ENCODE measurements around the gene OR4M2.
"Not testable (repeated sequence)": the region's sequence is repeated elsewhere in the genome, so short reads cannot be mapped to it uniquely, and the experiment has no call there.

The OR4M2 gene, protein sequence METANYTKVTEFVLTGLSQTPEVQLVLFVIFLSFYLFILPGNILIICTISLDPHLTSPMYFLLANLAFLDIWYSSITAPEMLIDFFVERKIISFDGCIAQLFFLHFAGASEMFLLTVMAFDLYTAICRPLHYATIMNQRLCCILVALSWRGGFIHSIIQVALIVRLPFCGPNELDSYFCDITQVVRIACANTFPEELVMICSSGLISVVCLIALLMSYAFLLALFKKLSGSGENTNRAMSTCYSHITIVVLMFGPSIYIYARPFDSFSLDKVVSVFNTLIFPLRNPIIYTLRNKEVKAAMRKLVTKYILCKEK

DNA sequence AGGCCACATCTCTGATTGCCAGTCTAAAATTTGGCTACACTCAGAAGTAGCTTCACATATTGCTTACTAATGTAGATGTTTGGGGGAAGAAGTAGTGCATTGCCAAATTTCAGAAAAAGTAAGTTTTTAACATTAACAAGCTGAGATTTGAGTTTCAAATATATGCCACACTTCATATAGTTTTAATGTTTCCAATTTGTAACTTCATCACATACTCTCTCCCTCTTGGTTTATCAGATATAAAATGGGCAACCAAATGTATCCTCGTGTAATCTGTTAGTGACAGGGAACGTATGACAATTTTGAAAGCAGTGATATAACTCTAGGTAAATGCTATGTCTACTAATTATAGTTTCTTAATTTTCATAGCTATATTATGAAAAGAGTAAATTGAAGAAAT is at the start of gene OR4M2:
Gene OR4M2 (plus strand): TSS at position 301 of the 400 bp plus-strand sequence. CDS start 98 bp downstream, at position 399.
- not testable (repeated sequence) for DNase-seq

GRCh38 chr15:22069267-22069666 is 11.1 kb upstream of the OR4M2 start:
- not testable (repeated sequence) for DNase-seq

GRCh38 chr15:22081386-22081785 is 1.1 kb downstream of the OR4M2 start:
- not testable (repeated sequence) for DNase-seq

DNA sequence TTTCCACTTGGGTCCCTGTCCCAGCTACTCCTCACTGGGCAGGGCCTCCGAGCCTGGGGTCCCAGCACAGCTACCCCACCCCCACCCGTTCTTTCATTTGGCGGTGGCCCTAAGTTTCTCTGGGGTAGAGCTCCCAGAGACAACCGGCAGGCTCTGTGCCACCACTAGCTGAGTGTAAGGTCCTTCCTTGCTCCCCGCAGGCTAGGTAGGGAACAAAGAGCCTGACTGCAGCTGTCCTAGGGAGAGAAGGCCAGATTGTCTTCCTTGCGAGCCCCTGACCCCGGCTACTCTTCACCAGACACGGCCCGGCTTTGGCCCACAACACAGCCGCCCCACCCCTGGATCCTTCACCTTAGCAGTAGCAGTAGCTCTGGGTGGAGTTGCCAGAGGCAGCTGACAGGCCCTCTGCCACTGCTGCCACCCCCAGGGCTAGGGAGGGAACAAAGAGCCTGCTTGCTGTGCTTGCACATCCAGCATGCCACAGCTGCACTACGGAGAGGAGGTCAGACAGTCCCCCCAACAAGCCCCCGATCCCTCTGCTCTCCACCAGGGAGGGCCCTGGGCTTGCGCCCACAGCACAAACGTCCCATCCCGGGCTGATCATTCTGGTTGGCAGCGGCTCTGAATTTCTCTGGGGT is 18.4 kb downstream of the OR4M2 start:
- not testable (repeated sequence) for DNase-seq

DNA sequence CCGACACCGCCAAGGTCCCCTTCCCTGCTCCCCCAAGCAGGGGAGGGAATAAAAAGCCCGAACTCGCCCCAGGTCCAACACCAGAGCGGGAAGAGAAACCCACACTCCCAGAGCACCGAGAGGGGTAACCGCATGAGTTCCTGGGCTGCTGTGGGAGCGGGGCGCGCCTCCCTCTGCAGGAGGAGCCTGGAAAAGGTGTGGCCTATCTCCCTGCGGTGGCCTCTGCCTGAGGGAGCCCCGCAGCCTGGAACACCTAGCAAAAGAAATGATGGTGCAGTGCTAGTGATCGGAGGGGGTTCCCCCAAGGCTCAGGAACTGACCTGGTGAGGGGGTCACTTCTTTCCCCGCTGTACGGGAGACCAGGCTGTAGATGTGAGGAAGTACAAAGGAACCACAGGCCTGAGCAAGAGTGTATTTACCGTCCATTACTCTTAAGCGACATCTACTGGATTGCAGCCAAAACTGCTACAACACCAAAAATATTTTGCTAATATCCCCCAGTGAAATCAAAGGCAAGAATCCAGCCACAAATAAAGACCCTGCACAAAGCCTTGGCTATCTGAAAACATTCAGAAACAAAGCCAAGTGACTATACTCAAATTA is 19.1 kb downstream of the OR4M2 start:
- not testable (repeated sequence) for DNase-seq

DNA sequence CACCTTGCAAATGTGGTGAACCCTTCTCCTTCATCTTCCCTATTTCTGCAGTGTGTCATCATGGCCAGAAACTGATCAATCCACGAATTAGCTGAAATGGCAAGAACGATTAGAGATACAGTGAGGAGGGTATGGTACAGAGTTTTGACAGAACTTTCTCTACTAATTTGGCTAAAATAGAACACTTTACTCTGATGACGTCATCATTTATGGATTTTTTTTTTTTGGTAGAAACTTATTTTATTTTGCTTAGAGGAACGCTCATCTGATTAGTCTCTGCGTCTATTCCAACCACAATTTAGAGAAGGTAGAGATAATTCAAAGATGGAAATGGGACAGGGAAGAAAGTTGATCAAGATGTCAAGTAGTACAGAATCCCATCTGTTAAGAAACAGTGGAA is 41.7 kb downstream of the OR4M2 start:
- DNase-seq, result not testable (repeated sequence)

All from cortex of kidney (tissue), 1 donor.